COLO668 (cell line): ENCODE data around the gene AKR1C8.

ENCODE experiments used
- DNase-seq: peaks from one replicate; lab custom pipeline; 2025; ENCODE audit not compliant: unreplicated experiment; lab: John Stamatoyannopoulos, UW

Gene AKR1C8

GRCh38 chr10:5108658-5109416 is 76.1 kb downstream of the AKR1C8 start:
- no peak for DNase-seq

DNA sequence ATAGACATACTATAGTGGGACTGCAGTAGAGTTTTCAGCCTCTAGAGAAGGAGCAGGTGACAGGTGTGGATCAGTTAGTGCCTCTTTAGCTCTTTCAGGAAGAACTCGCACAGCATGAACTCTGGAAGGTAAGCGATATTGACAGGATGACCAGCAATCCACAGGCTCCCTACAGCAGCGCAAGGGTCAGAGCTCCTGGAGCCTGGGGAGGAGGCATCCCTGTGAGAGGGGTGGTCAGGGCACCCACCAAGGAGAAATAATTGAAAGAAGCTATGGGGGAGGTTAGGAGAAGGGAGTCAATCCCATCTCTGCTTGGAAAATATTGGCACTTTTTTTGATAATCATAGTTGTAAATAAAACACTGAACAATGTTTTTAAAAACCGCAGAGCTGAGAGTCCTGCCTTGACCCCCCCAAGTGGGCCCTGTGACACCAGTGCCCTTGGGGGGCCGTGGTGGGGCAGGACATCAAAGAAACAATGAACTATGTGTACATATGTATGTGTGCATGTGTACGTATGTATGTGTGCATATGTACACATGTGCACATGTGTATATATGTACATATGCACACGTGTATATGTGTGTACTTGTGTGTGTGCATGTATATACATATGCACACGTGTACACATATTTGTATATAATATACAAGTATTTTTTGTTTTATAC is 77.0 kb downstream of the AKR1C8 start:
- DNase-seq: no peak

GRCh38 chr10:5106553-5106952 is 78.4 kb downstream of the AKR1C8 start:
- DNase-seq: no peak

DNA sequence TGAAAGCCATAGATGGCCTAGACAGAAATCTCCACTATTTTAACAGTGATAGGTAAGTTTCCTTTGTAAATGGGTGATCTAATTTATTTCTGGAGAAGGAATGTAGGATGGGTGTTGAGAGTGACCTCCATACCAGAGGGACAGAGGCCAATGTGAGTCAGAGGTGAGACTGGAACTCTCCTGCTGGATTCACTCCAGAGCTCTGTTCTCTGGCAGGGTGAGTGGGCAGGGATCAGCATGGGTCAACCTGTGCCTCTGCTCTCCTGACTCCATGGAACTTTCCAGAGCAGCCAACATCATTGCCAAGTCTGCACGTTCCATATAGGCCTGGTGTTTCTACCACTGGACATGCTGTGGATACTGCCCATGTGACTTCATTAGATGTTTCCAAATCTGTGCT is 79.3 kb downstream of the AKR1C8 start:
- DNase-seq: no peak
